Ovary (tissue), 3 donors: ENCODE measurements around the gene DNAJC12.

Experiments used
- EP300 ChIP-seq: sonication (generic); formaldehyde crosslinking; IDR thresholded peaks from one replicate; pipeline ENCODE4 v1.6.1; 2017; ENCODE audit warnings: antibody characterized with exemption
- TF ChIP-seq, protein P1 (sequence below), 3 donors: fragments of 450-650 bp in 2 of 3; fragments of 200-600 bp in 1 of 3; IDR thresholded peaks; one replicate each; pipeline versions ENCODE4 v1.5.1 to v1.8.0; 2016 to 2022; ENCODE audit warnings: antibody characterized with exemption in 3 of 3, mild to moderate bottlenecking in 1 of 3
- donor health status: DM: no; HTN: no; CAD: no.

DNA sequence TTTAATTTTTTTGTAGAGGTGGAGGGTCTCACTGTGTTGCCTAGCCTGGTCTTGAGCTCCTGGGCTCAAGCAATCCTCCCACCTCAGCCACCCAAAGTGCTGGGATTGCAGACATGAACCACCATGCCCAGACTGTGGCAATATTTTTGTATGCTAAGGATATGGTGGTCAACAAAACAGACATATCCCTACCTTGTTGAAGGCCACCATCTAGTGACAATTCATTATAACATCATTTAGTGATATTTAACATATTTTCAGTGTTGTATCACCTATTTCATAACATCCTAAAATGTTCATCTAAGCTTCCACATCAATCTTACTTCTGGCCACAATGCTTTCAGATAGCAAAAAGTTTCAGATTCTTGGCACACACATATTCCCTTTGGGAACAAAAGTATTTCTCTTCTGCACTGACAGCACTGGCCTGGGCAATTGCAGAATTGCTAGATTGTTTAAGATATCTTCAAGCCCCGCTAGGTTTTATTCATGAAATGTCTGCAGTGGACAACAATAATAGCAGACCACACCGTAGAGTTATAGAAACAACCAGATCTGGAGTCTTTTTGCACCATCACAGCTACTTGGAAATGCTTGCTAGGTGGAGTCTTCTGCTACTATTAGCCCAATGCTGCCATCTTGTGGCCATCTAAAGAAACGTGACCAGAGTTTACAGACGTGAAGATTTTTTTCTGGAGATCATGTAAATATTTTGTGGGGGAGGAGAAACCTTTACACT is 58.4 kb downstream of the DNAJC12 start:
- TF ChIP-seq, protein P1, sequence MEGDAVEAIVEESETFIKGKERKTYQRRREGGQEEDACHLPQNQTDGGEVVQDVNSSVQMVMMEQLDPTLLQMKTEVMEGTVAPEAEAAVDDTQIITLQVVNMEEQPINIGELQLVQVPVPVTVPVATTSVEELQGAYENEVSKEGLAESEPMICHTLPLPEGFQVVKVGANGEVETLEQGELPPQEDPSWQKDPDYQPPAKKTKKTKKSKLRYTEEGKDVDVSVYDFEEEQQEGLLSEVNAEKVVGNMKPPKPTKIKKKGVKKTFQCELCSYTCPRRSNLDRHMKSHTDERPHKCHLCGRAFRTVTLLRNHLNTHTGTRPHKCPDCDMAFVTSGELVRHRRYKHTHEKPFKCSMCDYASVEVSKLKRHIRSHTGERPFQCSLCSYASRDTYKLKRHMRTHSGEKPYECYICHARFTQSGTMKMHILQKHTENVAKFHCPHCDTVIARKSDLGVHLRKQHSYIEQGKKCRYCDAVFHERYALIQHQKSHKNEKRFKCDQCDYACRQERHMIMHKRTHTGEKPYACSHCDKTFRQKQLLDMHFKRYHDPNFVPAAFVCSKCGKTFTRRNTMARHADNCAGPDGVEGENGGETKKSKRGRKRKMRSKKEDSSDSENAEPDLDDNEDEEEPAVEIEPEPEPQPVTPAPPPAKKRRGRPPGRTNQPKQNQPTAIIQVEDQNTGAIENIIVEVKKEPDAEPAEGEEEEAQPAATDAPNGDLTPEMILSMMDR (IDR thresholded peaks at IDR 0.05) = peak; percentile 51 to 62 (median 54)
- TF ChIP-seq EP300 = no peak
